AG04449 (cell line): ENCODE measurements around the gene HRG.

ENCODE experiments used
- CTCF ChIA-PET: fragments of 350-600 bp; formaldehyde crosslinking; extraction: SDS; loops from one replicate; lab custom pipeline; 2021; ENCODE audit warnings: antibody characterized with exemption; lab: Yijun Ruan, JAX
- POLR2A ChIA-PET: fragments of 400-600, 350-600 bp; formaldehyde crosslinking; extraction: SDS; loops from one replicate; lab custom pipeline; 2020; ENCODE audit warnings: antibody characterized with exemption, inconsistent platforms; lab: Yijun Ruan, JAX
- DNase-seq: peaks from one replicate; pipeline ENCODE4 v3.0.0-alpha.2; 2010; ENCODE audit warnings: low read depth, low spot score
- H3K4me3 ChIP-seq: 2 replicates; pipeline ENCODE4 v1.5.1; 2011; ENCODE audit warnings: low read depth, mild to moderate bottlenecking, control low read depth, low read length
- CTCF ChIP-seq: IDR thresholded peaks from one replicate; pipeline ENCODE4 v1.5.1; 2011; ENCODE audit warnings: mild to moderate bottlenecking, moderate library complexity, low read length, control low read depth, inconsistent platforms; ENCODE audit not compliant: insufficient read depth; ENCODE audit errors: missing control alignments

HRG gene

GRCh38 chr3:186648851-186649250, 17.0 kb upstream of the HRG start:
- CTCF ChIA-PET = interaction anchor here (1.7 to 2.3 kb wide), 2 partner anchors 31 to 34 kb away, joined by 7 to 11 read pairs; no protein-coding TSS in a partner anchor
- DNase-seq = no peak
- POLR2A ChIA-PET = no interaction called here
- H3K4me3 ChIP-seq = no peak overlapping the region
- no peak for TF ChIP-seq CTCF

DNA sequence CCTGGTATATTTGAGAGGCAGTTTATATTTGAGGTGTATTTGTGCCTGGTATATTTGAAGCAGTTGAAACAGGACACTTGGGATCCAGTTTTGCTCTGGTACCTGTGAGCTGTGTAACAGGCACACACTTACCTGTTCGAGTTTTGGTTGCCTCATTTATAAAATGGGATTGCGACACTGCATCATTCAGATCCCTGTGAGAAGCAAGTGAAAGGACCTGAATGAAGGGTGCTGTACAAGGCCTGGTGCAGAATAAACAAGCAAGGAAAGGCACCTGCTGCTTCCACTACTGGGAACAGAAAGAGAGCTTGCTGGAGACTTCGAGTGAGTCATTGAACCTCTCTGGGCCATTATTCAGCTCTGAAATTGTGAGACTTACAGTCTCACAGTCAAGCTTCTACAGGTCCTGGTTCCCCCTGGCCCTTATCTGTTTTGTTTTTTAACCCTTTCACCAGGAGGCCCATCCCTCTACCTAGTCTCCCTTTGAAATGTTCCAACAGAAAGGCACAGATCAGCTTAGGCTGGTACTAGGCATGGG, 14.1 kb upstream of the HRG start:
- TF ChIP-seq CTCF = no peak
- ChIA-PET POLR2A (no interaction called here), CTCF (no interaction called here)
- no peak overlapping the region for H3K4me3 ChIP-seq
- DNase-seq = no peak

GRCh38 chr3:186653080-186653707, 12.6 kb upstream of the HRG start:
- no peak for TF ChIP-seq CTCF
- POLR2A ChIA-PET = no interaction called here
- CTCF ChIA-PET = no interaction called here
- DNase-seq = no peak
- no peak overlapping the region for H3K4me3 ChIP-seq

DNA sequence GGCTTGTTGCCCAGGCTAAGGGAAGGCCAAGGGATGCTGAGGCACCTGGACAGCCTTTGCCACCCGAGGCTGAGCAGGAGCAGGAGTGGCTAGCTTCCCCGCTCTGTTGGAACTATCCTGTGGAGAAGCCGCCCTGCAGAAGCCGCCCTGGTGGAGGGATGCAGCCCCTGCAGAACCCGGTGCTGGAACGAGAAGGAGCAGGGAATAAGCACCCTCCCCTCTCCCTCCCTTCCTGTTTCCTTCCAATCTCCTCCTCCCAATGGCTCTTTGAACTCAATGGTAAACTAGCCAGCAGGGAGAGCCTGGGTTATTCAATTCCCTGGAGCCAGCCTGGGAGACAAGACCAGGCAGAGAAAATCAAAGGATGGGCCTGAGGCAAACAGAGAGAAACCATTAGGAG, 11.8 kb upstream of the HRG start:
- DNase-seq = no peak
- POLR2A ChIA-PET = no interaction called here
- H3K4me3 ChIP-seq = no peak overlapping the region

GRCh38 chr3:186663361-186664118, 2.3 kb upstream of the HRG start:
- H3K4me3 ChIP-seq = no peak overlapping the region
- POLR2A ChIA-PET = no interaction called here

More for the DNA sequence above, 11.8 kb upstream of the HRG start:
- TF ChIP-seq CTCF = no peak
- CTCF ChIA-PET = no interaction called here

More at GRCh38 chr3:186663361-186664118, 2.3 kb upstream of the HRG start:
- no peak for DNase-seq
- CTCF ChIA-PET = interaction anchor here (0.9 kb wide), 1 partner anchor 48 kb away, joined by 3 read pairs; no protein-coding TSS in a partner anchor
- TF ChIP-seq CTCF = no peak
